DOHH2 (cell line): ENCODE data around the gene ASXL1.

ENCODE experiments used
- H3F3A ChIP-seq: fragments of 200-600 bp; sonication (generic), shearing (Covaris generic); 2 replicates; pipeline ENCODE4 v1.6.0; 2016; ENCODE audit warnings: antibody characterized with exemption, mild to moderate bottlenecking; ENCODE audit not compliant: control insufficient read depth, insufficient read depth
- H3K27ac ChIP-seq: fragments of 200-600 bp; sonication (generic); 2 replicates; pipeline ENCODE4 v1.5.1; 2014; ENCODE audit warnings: low read depth, mild to moderate bottlenecking, low read length, moderate library complexity
- H3K27me3 ChIP-seq: fragments of 200-600 bp; sonication (generic); 2 replicates; pipeline ENCODE4 v1.6.1; 2014; ENCODE audit warnings: mild to moderate bottlenecking, low read length, mixed read lengths; ENCODE audit not compliant: control insufficient read depth
- H3K36me3 ChIP-seq: fragments of 200-600 bp; sonication (generic); 2 replicates; pipeline ENCODE4 v1.6.1; 2014; ENCODE audit warnings: mild to moderate bottlenecking, low read length, moderate library complexity, mixed read lengths; ENCODE audit not compliant: control insufficient read depth
- H3K4me1 ChIP-seq: fragments of 200-600 bp; sonication (generic); 2 replicates; pipeline ENCODE4 v1.6.1; 2014; ENCODE audit warnings: mild to moderate bottlenecking, low read length, mixed read lengths; ENCODE audit not compliant: control insufficient read depth
- H3K4me2 ChIP-seq: fragments of 200-600 bp; sonication (generic); 2 replicates; pipeline ENCODE4 v1.6.0; 2014; ENCODE audit warnings: mild to moderate bottlenecking, low read length, moderate library complexity
- H3K4me3 ChIP-seq: fragments of 200-600 bp; sonication (generic); 2 replicates; pipeline ENCODE4 v1.5.1; 2014; ENCODE audit warnings: mild to moderate bottlenecking, low read length, mixed read lengths
- H3K79me2 ChIP-seq: fragments of 200-600 bp; sonication (generic); 2 replicates; pipeline ENCODE4 v1.6.1; 2014; ENCODE audit warnings: mild to moderate bottlenecking, low read length, mixed read lengths; ENCODE audit not compliant: control insufficient read depth
- H3K9me2 ChIP-seq: fragments of 200-600 bp; sonication (generic); replicated peaks from 2 replicates; pipeline ENCODE4 v1.6.1; 2014; ENCODE audit warnings: mild to moderate bottlenecking, low read length, mixed read lengths; ENCODE audit not compliant: control insufficient read depth
- H3K9me3 ChIP-seq: fragments of 200-600 bp; sonication (generic); 2 replicates; pipeline ENCODE4 v1.6.1; 2014; ENCODE audit warnings: antibody characterized with exemption, low read length, mixed read lengths; ENCODE audit not compliant: control insufficient read depth, insufficient read depth
- H4K20me1 ChIP-seq: fragments of 200-600 bp; sonication (generic); 2 replicates; pipeline ENCODE4 v1.6.0; 2014; ENCODE audit warnings: low read depth, mild to moderate bottlenecking, antibody characterized with exemption, low read length, moderate library complexity; ENCODE audit not compliant: control insufficient read depth, insufficient read depth
- CTCF ChIP-seq: fragments of 200-600 bp; sonication (generic); IDR thresholded peaks from one replicate; pipeline ENCODE4 v1.5.1; 2014; ENCODE audit warnings: antibody characterized with exemption, mild to moderate bottlenecking, low read depth, low read length; ENCODE audit not compliant: poor library complexity, severe bottlenecking
- EZH2phosphoT487 ChIP-seq: fragments of 200-600 bp; sonication (generic); IDR thresholded peaks from 2 replicates; pipeline ENCODE4 v1.6.1; 2017; ENCODE audit warnings: borderline replicate concordance, mild to moderate bottlenecking, antibody characterized with exemption, low read length, moderate library complexity, mixed read lengths

ASXL1 gene

GRCh38 chr20:32466739-32467505 is 108.8 kb downstream of the ASXL1 start:
- H3K4me2 ChIP-seq: no peak overlapping the region
- no peaks in the 10 kb centered on the region for H3K9me2 ChIP-seq
- no peaks in the 10 kb centered on the region for H3K27me3 ChIP-seq
- no peaks in the 10 kb centered on the region for H4K20me1 ChIP-seq
- H3K27ac ChIP-seq: no peak overlapping the region
- H3K4me1 ChIP-seq: peaks cover 12% of the 10 kb centered on the region
- TF ChIP-seq CTCF (no peak), EZH2phosphoT487 (no peak)
- H3F3A ChIP-seq: no peaks in the 10 kb centered on the region
- H3K4me3 ChIP-seq: no peak overlapping the region
- no peaks in the 10 kb centered on the region for H3K79me2 ChIP-seq
- no peaks in the 10 kb centered on the region for H3K9me3 ChIP-seq
- no peaks in the 10 kb centered on the region for H3K36me3 ChIP-seq

GRCh38 chr20:32467506-32468312 is 109.6 kb downstream of the ASXL1 start:
- Histone ChIP-seq H3K27me3 (no peaks in the 10 kb centered on the region), H3K36me3 (no peaks in the 10 kb centered on the region), H3K79me2 (no peaks in the 10 kb centered on the region), H3K4me3 (no peak overlapping the region), H3K4me1 (peaks cover 12% of the 10 kb centered on the region), H3F3A (no peaks in the 10 kb centered on the region), H3K4me2 (no peak overlapping the region), H4K20me1 (no peaks in the 10 kb centered on the region), H3K9me3 (no peaks in the 10 kb centered on the region), H3K9me2 (no peaks in the 10 kb centered on the region), H3K27ac (no peak overlapping the region)
- TF ChIP-seq CTCF (no peak), EZH2phosphoT487 (no peak)

- no peak for TF ChIP-seq EZH2phosphoT487
- TF ChIP-seq CTCF: no peak
- Histone ChIP-seq H3K9me2 (no peaks in the 10 kb centered on the region), H4K20me1 (no peaks in the 10 kb centered on the region), H3K27me3 (no peaks in the 10 kb centered on the region), H3K4me3 (no peak overlapping the region), H3K79me2 (no peaks in the 10 kb centered on the region), H3K27ac (no peak overlapping the region), H3K9me3 (no peaks in the 10 kb centered on the region), H3K36me3 (no peaks in the 10 kb centered on the region), H3F3A (no peaks in the 10 kb centered on the region), H3K4me1 (peaks cover 12% of the 10 kb centered on the region), H3K4me2 (no peak overlapping the region)
These were observed 110.1 kb downstream of the ASXL1 start for GRCh38 chr20:32468313-32468640.
